ENCODE results near the gene TMEM119. TPM values are rescaled to one million over a fixed set of nuclear protein-coding genes. Genes with fewer than 3 reads are reported as not detected.
"Not testable (repeated sequence)": the region's sequence is repeated elsewhere in the genome, so short reads cannot be mapped to it uniquely, and the experiment has no call there.

TMEM119 gene
- total and polyA plus RNA-seq, 7 experiments from 2014 or later = 0.13 to 1.6 (median 0.50) TPM; not detected in 1

GRCh38 chr12:108594960-108595710 lies 2.7 kb downstream of the TMEM119 start:
- H3K4me3 ChIP-seq (ENCODE audit: low read length) = no peak overlapping the region
- DNase-seq (no peak), ATAC-seq (no peak)
- H3K27me3 ChIP-seq (ENCODE audit: control insufficient read depth in 2 of 2, insufficient read depth in 2 of 2, low read length in 2 of 2) = no peaks in the 10 kb centered on the region
- ChIA-PET POLR2A (no interaction called here), CTCF (no interaction called here)
- Mint-ChIP-seq H3K27me3 (no peaks in the 10 kb centered on the region), H3K4me3 (no peak overlapping the region), H3K9me3 (no peaks in the 10 kb centered on the region), H3K27ac (no peak overlapping the region), H3K4me1 (peaks cover 0 to 3% (median 0%) of the 10 kb centered on the region in 7 donors), H3K36me3 (no peaks in the 10 kb centered on the region)
- H3K4me1 ChIP-seq (ENCODE audit: control insufficient read depth in 2 of 2, insufficient read depth in 2 of 2, low read length in 2 of 2) = no peaks in the 10 kb centered on the region
- H3K9me3 ChIP-seq (ENCODE audit: control insufficient read depth in 2 of 3, low read length in 3 of 3) = no peaks in the 10 kb centered on the region
- intact Hi-C loops (cut with micrococcal nuclease) = no loop called here
- no peaks in the 10 kb centered on the region for H3K36me3 ChIP-seq (ENCODE audit: control insufficient read depth in 2 of 3, insufficient read depth in 3 of 3, low read length in 3 of 3)
- H3K27ac ChIP-seq (ENCODE audit: low read depth, low read length) = no peak overlapping the region

- peak overlapping the region in 1 of 9 donors; percentile 12 for H3K27ac Mint-ChIP-seq
- Histone ChIP-seq H3K4me3 (ENCODE audit: low read length) (no peak overlapping the region), H3K4me1 (ENCODE audit: control insufficient read depth in 2 of 2, insufficient read depth in 2 of 2, low read length in 2 of 2) (no peaks in the 10 kb centered on the region), H3K27me3 (ENCODE audit: control insufficient read depth in 2 of 2, insufficient read depth in 2 of 2, low read length in 2 of 2) (no peaks in the 10 kb centered on the region), H3K9me3 (ENCODE audit: control insufficient read depth in 2 of 3, low read length in 3 of 3) (no peaks in the 10 kb centered on the region), H3K36me3 (ENCODE audit: control insufficient read depth in 2 of 3, insufficient read depth in 3 of 3, low read length in 3 of 3) (no peaks in the 10 kb centered on the region), H3K27ac (ENCODE audit: low read depth, low read length) (no peak overlapping the region)
- no peak overlapping the region for H3K4me3 Mint-ChIP-seq
- intact Hi-C loops (cut with micrococcal nuclease) = no loop called here
- CTCF ChIA-PET = no interaction called here
- H3K36me3 Mint-ChIP-seq = no peaks in the 10 kb centered on the region
- no peaks in the 10 kb centered on the region for H3K9me3 Mint-ChIP-seq
- DNase-seq = no peak
- ATAC-seq = no peak
- peaks cover 0 to 3% (median 0%) of the 10 kb centered on the region in 7 donors for H3K4me1 Mint-ChIP-seq
- H3K27me3 Mint-ChIP-seq = no peaks in the 10 kb centered on the region
- POLR2A ChIA-PET = no interaction called here
Observed at GRCh38 chr12:108594323-108594903, 3.5 kb downstream of the TMEM119 start.

- Histone ChIP-seq H3K27ac (ENCODE audit: low read depth, low read length) (no peak overlapping the region), H3K4me1 (ENCODE audit: control insufficient read depth in 2 of 2, insufficient read depth in 2 of 2, low read length in 2 of 2) (no peaks in the 10 kb centered on the region), H3K27me3 (ENCODE audit: control insufficient read depth in 2 of 2, insufficient read depth in 2 of 2, low read length in 2 of 2) (no peaks in the 10 kb centered on the region), H3K4me3 (ENCODE audit: low read length) (no peak overlapping the region), H3K36me3 (ENCODE audit: control insufficient read depth in 2 of 3, insufficient read depth in 3 of 3, low read length in 3 of 3) (no peaks in the 10 kb centered on the region), H3K9me3 (ENCODE audit: control insufficient read depth in 2 of 3, low read length in 3 of 3) (no peaks in the 10 kb centered on the region)
- H3K27ac Mint-ChIP-seq = no peak overlapping the region
- H3K36me3 Mint-ChIP-seq = no peaks in the 10 kb centered on the region
- DNase-seq (no peak), ATAC-seq (no peak)
- intact Hi-C loops (cut with micrococcal nuclease) = no loop called here
- H3K27me3 Mint-ChIP-seq = no peaks in the 10 kb centered on the region
- H3K4me3 Mint-ChIP-seq = no peak overlapping the region
- ChIA-PET POLR2A (no interaction called here), CTCF (no interaction called here)
- H3K9me3 Mint-ChIP-seq = no peaks in the 10 kb centered on the region
- peaks cover 0 to 1% (median 0%) of the 10 kb centered on the region in 7 donors for H3K4me1 Mint-ChIP-seq
Observed at GRCh38 chr12:108592033-108592909, 5.6 kb downstream of the TMEM119 start.

- ChIA-PET POLR2A (no interaction called here), CTCF (no interaction called here)
- Mint-ChIP-seq H3K4me1 (peaks cover 0 to 1% (median 0%) of the 10 kb centered on the region in 7 donors), H3K27me3 (no peaks in the 10 kb centered on the region), H3K4me3 (no peak overlapping the region), H3K9me3 (no peaks in the 10 kb centered on the region), H3K36me3 (no peaks in the 10 kb centered on the region), H3K27ac (no peak overlapping the region)
- H3K4me3 ChIP-seq (ENCODE audit: low read length) = no peak overlapping the region
- intact Hi-C loops (cut with micrococcal nuclease) = no loop called here
- H3K4me1 ChIP-seq (ENCODE audit: control insufficient read depth in 2 of 2, insufficient read depth in 2 of 2, low read length in 2 of 2) = no peaks in the 10 kb centered on the region
- no peaks in the 10 kb centered on the region for H3K36me3 ChIP-seq (ENCODE audit: control insufficient read depth in 2 of 3, insufficient read depth in 3 of 3, low read length in 3 of 3)
- H3K27me3 ChIP-seq (ENCODE audit: control insufficient read depth in 2 of 2, insufficient read depth in 2 of 2, low read length in 2 of 2) = no peaks in the 10 kb centered on the region
- DNase-seq (no peak), ATAC-seq (no peak)
- no peaks in the 10 kb centered on the region for H3K9me3 ChIP-seq (ENCODE audit: control insufficient read depth in 2 of 3, low read length in 3 of 3)
- no peak overlapping the region for H3K27ac ChIP-seq (ENCODE audit: low read depth, low read length)
Observed at GRCh38 chr12:108591267-108591980, 6.5 kb downstream of the TMEM119 start.

GRCh38 chr12:108590463-108590862 lies 7.4 kb downstream of the TMEM119 start:
- H3K4me3 ChIP-seq (ENCODE audit: low read length); intact Hi-C loops (cut with micrococcal nuclease); H3K9me3 Mint-ChIP-seq; H3K9me3 ChIP-seq (ENCODE audit: control insufficient read depth in 2 of 3, low read length in 3 of 3); H3K4me1 Mint-ChIP-seq; H3K27me3 ChIP-seq (ENCODE audit: control insufficient read depth in 2 of 2, insufficient read depth in 2 of 2, low read length in 2 of 2); H3K27me3 Mint-ChIP-seq; H3K36me3 ChIP-seq (ENCODE audit: control insufficient read depth in 2 of 3, insufficient read depth in 3 of 3, low read length in 3 of 3); DNase-seq; H3K36me3 Mint-ChIP-seq; H3K4me1 ChIP-seq (ENCODE audit: control insufficient read depth in 2 of 2, insufficient read depth in 2 of 2, low read length in 2 of 2); H3K27ac ChIP-seq (ENCODE audit: low read depth, low read length); CTCF ChIA-PET; POLR2A ChIA-PET; H3K27ac Mint-ChIP-seq; ATAC-seq; H3K4me3 Mint-ChIP-seq: not testable (repeated sequence)

- Mint-ChIP-seq H3K27me3 (no peaks in the 10 kb centered on the region), H3K4me3 (no peak overlapping the region), H3K9me3 (no peaks in the 10 kb centered on the region), H3K4me1 (peaks cover 0 to 1% (median 0%) of the 10 kb centered on the region in 7 donors), H3K36me3 (no peaks in the 10 kb centered on the region), H3K27ac (no peak overlapping the region)
- H3K9me3 ChIP-seq (ENCODE audit: control insufficient read depth in 2 of 3, low read length in 3 of 3) = no peaks in the 10 kb centered on the region
- ATAC-seq (no peak), DNase-seq (no peak)
- intact Hi-C loops (cut with micrococcal nuclease) = no loop called here
- no peaks in the 10 kb centered on the region for H3K36me3 ChIP-seq (ENCODE audit: control insufficient read depth in 2 of 3, insufficient read depth in 3 of 3, low read length in 3 of 3)
- H3K4me3 ChIP-seq (ENCODE audit: low read length) = no peak overlapping the region
- no peaks in the 10 kb centered on the region for H3K27me3 ChIP-seq (ENCODE audit: control insufficient read depth in 2 of 2, insufficient read depth in 2 of 2, low read length in 2 of 2)
- ChIA-PET POLR2A (no interaction called here), CTCF (no interaction called here)
- no peaks in the 10 kb centered on the region for H3K4me1 ChIP-seq (ENCODE audit: control insufficient read depth in 2 of 2, insufficient read depth in 2 of 2, low read length in 2 of 2)
- no peak overlapping the region for H3K27ac ChIP-seq (ENCODE audit: low read depth, low read length)
Observed at GRCh38 chr12:108589840-108590229, 8.0 kb downstream of the TMEM119 start.
